ENCODE data around the gene CLNK.
"Not testable (repeated sequence)": the region's sequence is repeated elsewhere in the genome, so short reads cannot be mapped to it uniquely, and the experiment has no call there.

Gene CLNK

GRCh38 chr4:10619855-10620254 lies 64.7 kb downstream of the CLNK start:
- DNase-seq (ENCODE audit: insufficient read length, low spot score) (no peak), FAIRE-seq (no peak)
- TF ChIP-seq, protein P1, sequence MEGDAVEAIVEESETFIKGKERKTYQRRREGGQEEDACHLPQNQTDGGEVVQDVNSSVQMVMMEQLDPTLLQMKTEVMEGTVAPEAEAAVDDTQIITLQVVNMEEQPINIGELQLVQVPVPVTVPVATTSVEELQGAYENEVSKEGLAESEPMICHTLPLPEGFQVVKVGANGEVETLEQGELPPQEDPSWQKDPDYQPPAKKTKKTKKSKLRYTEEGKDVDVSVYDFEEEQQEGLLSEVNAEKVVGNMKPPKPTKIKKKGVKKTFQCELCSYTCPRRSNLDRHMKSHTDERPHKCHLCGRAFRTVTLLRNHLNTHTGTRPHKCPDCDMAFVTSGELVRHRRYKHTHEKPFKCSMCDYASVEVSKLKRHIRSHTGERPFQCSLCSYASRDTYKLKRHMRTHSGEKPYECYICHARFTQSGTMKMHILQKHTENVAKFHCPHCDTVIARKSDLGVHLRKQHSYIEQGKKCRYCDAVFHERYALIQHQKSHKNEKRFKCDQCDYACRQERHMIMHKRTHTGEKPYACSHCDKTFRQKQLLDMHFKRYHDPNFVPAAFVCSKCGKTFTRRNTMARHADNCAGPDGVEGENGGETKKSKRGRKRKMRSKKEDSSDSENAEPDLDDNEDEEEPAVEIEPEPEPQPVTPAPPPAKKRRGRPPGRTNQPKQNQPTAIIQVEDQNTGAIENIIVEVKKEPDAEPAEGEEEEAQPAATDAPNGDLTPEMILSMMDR (IDR thresholded peaks at IDR 0.05; ENCODE audit: insufficient read depth, missing control alignments) = no peak

- TF ChIP-seq, protein P1 (IDR thresholded peaks at IDR 0.05; ENCODE audit: insufficient read depth, missing control alignments) = no peak
- DNase-seq (ENCODE audit: insufficient read length, low spot score) (no peak), FAIRE-seq (no peak)
Observed at GRCh38 chr4:10619220-10619619, 65.3 kb downstream of the CLNK start.

- DNase-seq (ENCODE audit: insufficient read length, low spot score); FAIRE-seq: not testable (repeated sequence)
Observed at GRCh38 chr4:10614926-10615325, 69.6 kb downstream of the CLNK start.

DNA sequence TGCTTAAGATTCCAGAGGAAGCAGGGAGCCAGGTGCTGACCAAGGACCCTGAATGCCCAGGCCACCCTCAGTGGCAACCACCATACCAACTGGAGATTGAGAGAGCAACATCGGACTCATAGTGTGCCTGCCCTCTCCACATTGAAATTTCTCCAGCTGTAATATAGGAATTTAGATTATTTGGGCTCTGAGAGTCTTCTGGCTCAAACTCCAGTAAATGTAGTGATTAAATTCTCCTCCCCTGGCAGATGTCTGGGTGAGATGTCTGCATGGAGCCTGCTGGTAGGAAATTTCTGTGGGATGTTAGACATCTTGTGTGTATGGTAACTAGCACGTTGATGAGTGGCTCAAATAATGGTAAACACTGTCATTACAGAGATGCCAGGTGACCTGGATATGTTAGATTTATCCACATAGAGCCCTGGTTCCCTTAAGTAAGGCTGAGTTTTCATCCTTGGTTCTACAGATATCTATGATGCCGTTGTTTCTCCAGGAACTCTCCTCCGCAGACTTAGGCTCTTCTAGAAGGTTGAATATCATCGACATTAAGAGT lies 70.6 kb downstream of the CLNK start:
- DNase-seq (ENCODE audit: insufficient read length, low spot score) (no peak), FAIRE-seq (no peak)
- TF ChIP-seq, protein P1 (IDR thresholded peaks at IDR 0.05; ENCODE audit: insufficient read depth, missing control alignments) = no peak

GRCh38 chr4:10612476-10612875 lies 72.1 kb downstream of the CLNK start:
- DNase-seq (ENCODE audit: insufficient read length, low spot score) = no peak
- TF ChIP-seq, protein P1 (IDR thresholded peaks at IDR 0.05; ENCODE audit: insufficient read depth, missing control alignments) = no peak
- FAIRE-seq = no peak

- no peak for FAIRE-seq
- no peak for DNase-seq (ENCODE audit: insufficient read length, low spot score)
- TF ChIP-seq, protein P1 (IDR thresholded peaks at IDR 0.05; ENCODE audit: insufficient read depth, missing control alignments) = no peak
Observed at GRCh38 chr4:10611673-10612072, 72.9 kb downstream of the CLNK start.

DNA sequence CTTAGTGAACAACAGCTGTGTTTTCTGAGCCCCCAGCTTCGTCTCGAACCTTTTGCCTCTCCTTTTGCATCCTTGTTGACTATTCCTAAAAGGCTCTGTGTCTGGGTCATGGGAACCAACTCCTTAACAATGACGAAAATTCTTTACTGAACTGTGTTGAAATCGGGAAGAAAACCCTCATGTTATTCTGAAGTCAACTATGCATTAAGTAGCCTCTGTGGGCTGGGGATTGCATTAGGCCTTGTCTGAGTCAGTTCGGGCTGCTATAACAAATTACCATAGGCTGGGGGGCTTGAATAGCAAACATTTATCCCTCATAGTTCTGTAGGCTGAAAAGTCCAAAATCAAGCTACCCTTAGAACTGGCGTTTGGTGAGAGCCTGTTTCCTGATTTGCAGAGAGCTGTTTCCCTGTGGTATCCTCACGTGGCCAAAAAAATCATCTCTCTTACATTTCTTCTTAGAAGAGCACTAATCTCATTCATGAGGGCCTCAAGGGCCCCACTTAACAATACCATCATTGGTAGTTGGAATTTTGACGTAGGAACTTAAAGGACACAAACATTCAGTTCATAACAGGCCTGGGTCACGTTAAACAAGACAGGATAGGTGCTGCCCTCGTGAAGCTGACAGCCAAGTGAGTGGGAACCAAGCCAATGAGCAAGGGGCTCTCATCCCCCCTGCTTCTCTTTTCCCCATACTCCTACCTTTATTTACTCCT lies 75.9 kb downstream of the CLNK start:
- FAIRE-seq (no peak), DNase-seq (ENCODE audit: insufficient read length, low spot score) (no peak)
- TF ChIP-seq, protein P1 (IDR thresholded peaks at IDR 0.05; ENCODE audit: insufficient read depth, missing control alignments) = no peak

Measured in D721Med (cell line).